H1 (cell line): ENCODE measurements around the gene MYL6B.

Source experiments
- CHD1 ChIP-seq: IDR thresholded peaks from 2 replicates; pipeline ENCODE4 v1.6.1; 2012; ENCODE audit warnings: low read depth, low read length, improper control_type of control experiment
- CREB1 ChIP-seq: IDR thresholded peaks from 2 replicates; pipeline ENCODE4 v1.6.1; 2012; ENCODE audit warnings: inconsistent platforms
- CTCF ChIP-seq, 3 experiments: IDR thresholded peaks; 1 replicate in 2 of 3; 2 replicates in 1 of 3; pipeline versions ENCODE4 v1.5.1 to v1.6.1; 2011; ENCODE audit warnings: low read length in 3 of 3, mild to moderate bottlenecking in 3 of 3, inconsistent platforms in 2 of 3, low read depth in 1 of 3, moderate library complexity in 1 of 3; ENCODE audit not compliant: insufficient read depth in 1 of 3; ENCODE audit errors: control extremely low read depth in 1 of 3
- EP300 ChIP-seq, 2 experiments: IDR thresholded peaks; 1 replicate in 1 of 2; 2 replicates in 1 of 2; pipeline ENCODE4 v1.6.1; 2011 to 2012; ENCODE audit warnings: low read depth in 2 of 2, low read length in 2 of 2, mild to moderate bottlenecking in 2 of 2, borderline replicate concordance in 1 of 2, inconsistent platforms in 1 of 2, moderate library complexity in 1 of 2
- MAX ChIP-seq: IDR thresholded peaks from 2 replicates; pipeline ENCODE4 v1.6.1; 2012; ENCODE audit warnings: inconsistent platforms
- POLR2A ChIP-seq, 2 experiments: IDR thresholded peaks; 1 replicate in 1 of 2; 2 replicates in 1 of 2; pipeline ENCODE4 v1.6.1; 2011; ENCODE audit warnings: low read depth in 2 of 2, low read length in 2 of 2, mild to moderate bottlenecking in 2 of 2; ENCODE audit errors: control extremely low read depth in 1 of 2
- POLR2AphosphoS5 ChIP-seq: IDR thresholded peaks from 2 replicates; pipeline ENCODE4 v1.6.1; 2011; ENCODE audit warnings: low read depth, low read length
- SP4 ChIP-seq: IDR thresholded peaks from 2 replicates; pipeline ENCODE4 v1.6.1; 2012; ENCODE audit warnings: low read length, inconsistent platforms
- TAF1 ChIP-seq: IDR thresholded peaks from 2 replicates; pipeline ENCODE4 v1.6.1; 2011; ENCODE audit warnings: mild to moderate bottlenecking, low read depth, low read length
- TBP ChIP-seq: IDR thresholded peaks from 2 replicates; pipeline ENCODE4 v1.6.1; 2011; ENCODE audit warnings: low read depth, low read length, improper control_type of control experiment
- YY1 ChIP-seq: IDR thresholded peaks from 2 replicates; pipeline ENCODE4 v1.6.1; 2011; ENCODE audit warnings: low read depth, mild to moderate bottlenecking, low read length

GRCh38 chr12:56143217-56143616, 9.2 kb upstream of the MYL6B start:
- TF ChIP-seq CTCF (IDR thresholded peaks at IDR 0.05; ENCODE audit: control extremely low read depth in 1 of 3, insufficient read depth in 1 of 3, low read depth in 1 of 3, low read length in 3 of 3) (no peak), TAF1 (no peak), YY1 (no peak), TBP (no peak), POLR2A (IDR thresholded peaks at IDR 0.05; ENCODE audit: control extremely low read depth in 1 of 2, low read depth in 2 of 2, low read length in 2 of 2) (no peak), SP4 (no peak), CHD1 (no peak), EP300 (IDR thresholded peaks at IDR 0.05; ENCODE audit: borderline replicate concordance in 1 of 2, low read depth in 2 of 2, low read length in 2 of 2) (no peak), MAX (no peak), POLR2AphosphoS5 (no peak), CREB1 (no peak)
